ENCODE results near the gene ANK3.

Gene ANK3

DNA sequence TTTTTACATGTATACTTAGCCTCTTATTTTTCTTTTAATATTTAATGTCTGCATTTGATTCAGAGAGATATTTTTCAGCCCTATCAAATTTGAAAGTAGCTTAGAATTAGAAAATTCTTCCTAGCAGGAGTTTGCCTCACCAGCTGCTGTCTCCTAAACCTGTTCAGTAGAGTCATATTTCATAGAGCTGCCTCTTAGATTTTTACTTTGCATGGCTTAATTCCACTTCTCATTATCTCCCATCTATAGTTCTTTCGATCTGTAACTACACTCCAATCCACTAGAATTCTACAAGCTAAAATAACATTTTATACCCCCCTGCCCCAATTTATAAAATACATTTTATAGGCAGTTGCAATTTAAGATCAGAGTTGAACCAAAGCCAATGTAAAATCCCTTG lies 227.0 kb downstream of the ANK3 start:
- Histone ChIP-seq H2BK15ac (ENCODE audit: low read depth, poor library complexity, severe bottlenecking) (no peak overlapping the region), H3K9me3 (ENCODE audit: control insufficient read depth, low read length) (no peaks in the 10 kb centered on the region), H3K23ac (ENCODE audit: low read length in 2 of 2) (no peak overlapping the region), H3K9ac (ENCODE audit: low read length) (no peak overlapping the region), H3K36me3 (ENCODE audit: control insufficient read depth in 1 of 2, insufficient read depth in 2 of 2, low read depth in 1 of 2, low read length in 2 of 2) (no peaks in the 10 kb centered on the region), H3K18ac (ENCODE audit: low read depth in 1 of 2, low read length in 2 of 2) (no peak overlapping the region), H4K91ac (ENCODE audit: low read length) (no peak overlapping the region), H2BK12ac (ENCODE audit: low read length in 2 of 2) (no peak overlapping the region), H2AFZ (ENCODE audit: low read depth, low read length) (no peak overlapping the region), H3K14ac (ENCODE audit: low read length in 2 of 2) (no peak overlapping the region), H2BK120ac (ENCODE audit: low read depth, low read length) (no peak overlapping the region), H4K8ac (ENCODE audit: low read length) (no peak overlapping the region), H2AK5ac (ENCODE audit: low read length, severe bottlenecking) (no peak overlapping the region), H3K79me1 (replicated peaks; ENCODE audit: low read length, poor library complexity, severe bottlenecking) (no peaks in the 10 kb centered on the region), H3K4me2 (ENCODE audit: low read length, poor library complexity, severe bottlenecking) (no peak overlapping the region), H3K4ac (ENCODE audit: low read depth in 1 of 2, low read length in 2 of 2) (no peak overlapping the region), H3K27ac (ENCODE audit: low read length, poor library complexity, severe bottlenecking) (no peak overlapping the region), H3K27me3 (ENCODE audit: control insufficient read depth in 1 of 2, insufficient read depth in 1 of 2, low read length in 2 of 2) (no peaks in the 10 kb centered on the region), H2BK5ac (ENCODE audit: low read depth, low read length, poor library complexity, severe bottlenecking) (no peak overlapping the region), H3K4me1 (ENCODE audit: control insufficient read depth, insufficient read depth, low read depth, low read length) (no peaks in the 10 kb centered on the region), H3K4me3 (ENCODE audit: insufficient read depth in 1 of 2, low read depth in 1 of 2, low read length in 2 of 2) (no peak overlapping the region)
- no peak for DNase-seq
- WGBS: 100% methylated on average over 1 of the region's 1 CpG

GRCh38 chr10:60155943-60156683 lies 233.6 kb downstream of the ANK3 start:
- no peak overlapping the region for H3K4ac ChIP-seq (ENCODE audit: low read depth in 1 of 2, low read length in 2 of 2)
- H3K23ac ChIP-seq (ENCODE audit: low read length in 2 of 2): no peak overlapping the region
- H3K79me1 ChIP-seq (replicated peaks; ENCODE audit: low read length, poor library complexity, severe bottlenecking): no peaks in the 10 kb centered on the region
- H4K8ac ChIP-seq (ENCODE audit: low read length): no peak overlapping the region
- no peak overlapping the region for H2AFZ ChIP-seq (ENCODE audit: low read depth, low read length)
- no peak overlapping the region for H3K14ac ChIP-seq (ENCODE audit: low read length in 2 of 2)
- H3K27me3 ChIP-seq (ENCODE audit: control insufficient read depth in 1 of 2, insufficient read depth in 1 of 2, low read length in 2 of 2): no peaks in the 10 kb centered on the region
- H2BK120ac ChIP-seq (ENCODE audit: low read depth, low read length): no peak overlapping the region
- no peak overlapping the region for H2BK12ac ChIP-seq (ENCODE audit: low read length in 2 of 2)
- peaks cover 0 to 3% of the 10 kb centered on the region in 2 experiments for H3K36me3 ChIP-seq (ENCODE audit: control insufficient read depth in 1 of 2, insufficient read depth in 2 of 2, low read depth in 1 of 2, low read length in 2 of 2)
- H3K27ac ChIP-seq (ENCODE audit: low read length, poor library complexity, severe bottlenecking): no peak overlapping the region
- no peak overlapping the region for H2BK5ac ChIP-seq (ENCODE audit: low read depth, low read length, poor library complexity, severe bottlenecking)
- H3K9me3 ChIP-seq (ENCODE audit: control insufficient read depth, low read length): no peaks in the 10 kb centered on the region
- 94% methylated on average over 5 of the region's 6 CpGs for WGBS
- H4K91ac ChIP-seq (ENCODE audit: low read length): no peak overlapping the region
- H3K18ac ChIP-seq (ENCODE audit: low read depth in 1 of 2, low read length in 2 of 2): no peak overlapping the region
- H3K4me3 ChIP-seq (ENCODE audit: insufficient read depth in 1 of 2, low read depth in 1 of 2, low read length in 2 of 2): no peak overlapping the region
- H2AK5ac ChIP-seq (ENCODE audit: low read length, severe bottlenecking): no peak overlapping the region
- no peak for DNase-seq
- H3K4me2 ChIP-seq (ENCODE audit: low read length, poor library complexity, severe bottlenecking): no peak overlapping the region
- H2BK15ac ChIP-seq (ENCODE audit: low read depth, poor library complexity, severe bottlenecking): no peak overlapping the region
- no peaks in the 10 kb centered on the region for H3K4me1 ChIP-seq (ENCODE audit: control insufficient read depth, insufficient read depth, low read depth, low read length)
- no peak overlapping the region for H3K9ac ChIP-seq (ENCODE audit: low read length)

DNA sequence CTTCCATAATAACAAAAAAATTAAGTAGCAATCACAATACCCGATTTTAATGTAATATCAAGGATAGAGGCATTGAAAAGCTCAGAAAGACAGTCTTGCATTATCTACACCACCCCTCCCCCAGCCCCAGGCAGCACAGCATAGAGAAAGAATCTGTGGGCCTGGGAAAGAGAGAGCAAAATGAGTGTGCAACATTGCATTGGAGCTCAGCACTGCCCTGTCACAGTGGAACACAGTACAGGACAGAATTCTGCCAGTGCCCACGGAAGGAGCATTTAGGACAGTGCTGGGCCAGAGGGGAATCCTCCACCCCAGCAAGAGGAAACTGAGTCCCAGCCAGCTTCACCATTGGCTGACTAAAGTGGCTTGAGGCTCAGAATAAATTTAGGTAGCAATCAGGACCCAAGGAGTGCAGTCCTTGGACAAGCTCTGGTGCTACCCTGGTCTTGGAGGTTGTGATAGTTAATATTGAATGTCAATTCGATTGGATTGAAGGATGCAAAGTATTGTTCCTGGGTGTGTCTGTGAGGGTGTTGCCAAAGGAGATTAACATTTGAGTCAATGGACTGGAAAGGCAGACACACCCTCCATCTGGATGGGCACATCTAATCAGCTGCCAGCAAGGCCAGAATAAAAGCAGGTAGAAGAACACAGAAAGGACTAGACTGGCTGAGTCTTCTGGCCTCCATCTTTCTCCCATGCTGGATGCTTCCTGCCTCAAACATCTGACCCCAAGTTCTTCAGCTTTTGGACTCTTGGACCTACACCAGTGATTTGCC lies 234.4 kb downstream of the ANK3 start:
- no peak overlapping the region for H3K27ac ChIP-seq (ENCODE audit: low read length, poor library complexity, severe bottlenecking)
- no peaks in the 10 kb centered on the region for H3K4me1 ChIP-seq (ENCODE audit: control insufficient read depth, insufficient read depth, low read depth, low read length)
- H3K4me2 ChIP-seq (ENCODE audit: low read length, poor library complexity, severe bottlenecking): no peak overlapping the region
- H3K27me3 ChIP-seq (ENCODE audit: control insufficient read depth in 1 of 2, insufficient read depth in 1 of 2, low read length in 2 of 2): no peaks in the 10 kb centered on the region
- H3K23ac ChIP-seq (ENCODE audit: low read length in 2 of 2): no peak overlapping the region
- H3K14ac ChIP-seq (ENCODE audit: low read length in 2 of 2): no peak overlapping the region
- DNase-seq: no peak
- no peak overlapping the region for H4K8ac ChIP-seq (ENCODE audit: low read length)
- H3K4me3 ChIP-seq (ENCODE audit: insufficient read depth in 1 of 2, low read depth in 1 of 2, low read length in 2 of 2): no peak overlapping the region
- H3K79me1 ChIP-seq (replicated peaks; ENCODE audit: low read length, poor library complexity, severe bottlenecking): no peaks in the 10 kb centered on the region
- no peaks in the 10 kb centered on the region for H3K9me3 ChIP-seq (ENCODE audit: control insufficient read depth, low read length)
- no peak overlapping the region for H2BK12ac ChIP-seq (ENCODE audit: low read length in 2 of 2)
- H2BK15ac ChIP-seq (ENCODE audit: low read depth, poor library complexity, severe bottlenecking): no peak overlapping the region
- no peak overlapping the region for H3K4ac ChIP-seq (ENCODE audit: low read depth in 1 of 2, low read length in 2 of 2)
- H4K91ac ChIP-seq (ENCODE audit: low read length): no peak overlapping the region
- H2BK120ac ChIP-seq (ENCODE audit: low read depth, low read length): no peak overlapping the region
- peaks cover 0 to 3% of the 10 kb centered on the region in 2 experiments for H3K36me3 ChIP-seq (ENCODE audit: control insufficient read depth in 1 of 2, insufficient read depth in 2 of 2, low read depth in 1 of 2, low read length in 2 of 2)
- no peak overlapping the region for H2BK5ac ChIP-seq (ENCODE audit: low read depth, low read length, poor library complexity, severe bottlenecking)
- H3K18ac ChIP-seq (ENCODE audit: low read depth in 1 of 2, low read length in 2 of 2): no peak overlapping the region
- no peak overlapping the region for H3K9ac ChIP-seq (ENCODE audit: low read length)
- no peak overlapping the region for H2AK5ac ChIP-seq (ENCODE audit: low read length, severe bottlenecking)
- H2AFZ ChIP-seq (ENCODE audit: low read depth, low read length): no peak overlapping the region
- WGBS: 91% methylated on average over 2 of the region's 3 CpGs

- DNase-seq: peak; percentile 45
- H3K4me2 ChIP-seq (ENCODE audit: low read length, poor library complexity, severe bottlenecking): no peak overlapping the region
- peak overlapping the region; percentile 54 for H3K27ac ChIP-seq (ENCODE audit: low read length, poor library complexity, severe bottlenecking)
- peaks cover 8% of the 10 kb centered on the region for H3K4me1 ChIP-seq (ENCODE audit: control insufficient read depth, insufficient read depth, low read depth, low read length)
- H2AFZ ChIP-seq (ENCODE audit: low read depth, low read length): no peak overlapping the region
- no peak overlapping the region for H3K23ac ChIP-seq (ENCODE audit: low read length in 2 of 2)
- no peak overlapping the region for H3K9ac ChIP-seq (ENCODE audit: low read length)
- H2BK15ac ChIP-seq (ENCODE audit: low read depth, poor library complexity, severe bottlenecking): no peak overlapping the region
- no peak overlapping the region for H3K14ac ChIP-seq (ENCODE audit: low read length in 2 of 2)
- H3K36me3 ChIP-seq (ENCODE audit: control insufficient read depth in 1 of 2, insufficient read depth in 2 of 2, low read depth in 1 of 2, low read length in 2 of 2): no peaks in the 10 kb centered on the region
- no peak overlapping the region for H2AK5ac ChIP-seq (ENCODE audit: low read length, severe bottlenecking)
- H4K8ac ChIP-seq (ENCODE audit: low read length): no peak overlapping the region
- no peak overlapping the region for H2BK5ac ChIP-seq (ENCODE audit: low read depth, low read length, poor library complexity, severe bottlenecking)
- no peaks in the 10 kb centered on the region for H3K27me3 ChIP-seq (ENCODE audit: control insufficient read depth in 1 of 2, insufficient read depth in 1 of 2, low read length in 2 of 2)
- peak overlapping the region; percentile 16 to 23 for H3K18ac ChIP-seq (ENCODE audit: low read depth in 1 of 2, low read length in 2 of 2)
- peak overlapping the region; percentile 25 for H4K91ac ChIP-seq (ENCODE audit: low read length)
- H3K79me1 ChIP-seq (replicated peaks; ENCODE audit: low read length, poor library complexity, severe bottlenecking): peaks cover 1% of the 10 kb centered on the region
- H3K9me3 ChIP-seq (ENCODE audit: control insufficient read depth, low read length): no peaks in the 10 kb centered on the region
- H2BK12ac ChIP-seq (ENCODE audit: low read length in 2 of 2): peak overlapping the region; percentile 40 to 59
- H3K4ac ChIP-seq (ENCODE audit: low read depth in 1 of 2, low read length in 2 of 2): no peak overlapping the region
- no peak overlapping the region for H2BK120ac ChIP-seq (ENCODE audit: low read depth, low read length)
- H3K4me3 ChIP-seq (ENCODE audit: insufficient read depth in 1 of 2, low read depth in 1 of 2, low read length in 2 of 2): no peak overlapping the region
- WGBS: 96% methylated on average over 2 of the region's 2 CpGs
Observed at GRCh38 chr10:60149003-60149402, 240.7 kb downstream of the ANK3 start.

All from mesenchymal stem cell (in vitro differentiated cells and primary cell).